B cell (primary cell): Measurements from ENCODE around the gene RERGL.

ENCODE experiments used
- CTCF ChIP-seq: fragments of 200-600 bp; IDR thresholded peaks from one replicate; pipeline ENCODE4 v1.8.0; 2022; ENCODE audit warnings: antibody characterized with exemption, mild to moderate bottlenecking
- EZH2 ChIP-seq: IDR thresholded peaks from 2 replicates; pipeline ENCODE4 v1.6.1; 2012; ENCODE audit warnings: borderline replicate concordance, low read depth, mild to moderate bottlenecking, moderate library complexity, low read length; ENCODE audit not compliant: insufficient read depth, poor library complexity, severe bottlenecking

- TF ChIP-seq CTCF = no peak
- no peak for TF ChIP-seq EZH2
Measured at GRCh38 chr12:18101043-18101442, 11.1 kb upstream of the RERGL start.
